Retinal pigment epithelial cell (primary cell): ENCODE data around the gene LILRA5.
"Not testable (repeated sequence)": the region's sequence is repeated elsewhere in the genome, so short reads cannot be mapped to it uniquely, and the experiment has no call there.

Experiments used
- DNase-seq: peaks from one replicate; pipeline ENCODE4 v3.0.0-alpha.2; 2010; ENCODE audit warnings: low read depth
- H3K4me3 ChIP-seq: 2 replicates; pipeline ENCODE4 v1.5.1; 2011; ENCODE audit warnings: mild to moderate bottlenecking, low read length, control low read depth, moderate library complexity
- CTCF ChIP-seq: conservative IDR thresholded peaks from 2 replicates; pipeline ENCODE4 v1.5.1; 2011; ENCODE audit warnings: low read depth, low read length, control low read depth, inconsistent platforms

LILRA5 gene

GRCh38 chr19:54282686-54283470, 30.1 kb downstream of the LILRA5 start:
- no peak overlapping the region for H3K4me3 ChIP-seq
- no peak for DNase-seq
- no peak for TF ChIP-seq CTCF

GRCh38 chr19:54281729-54282075, 31.3 kb downstream of the LILRA5 start:
- not testable (repeated sequence) for H3K4me3 ChIP-seq, DNase-seq

GRCh38 chr19:54281007-54281728, 31.8 kb downstream of the LILRA5 start, which contains the start of gene LILRB2:
Gene LILRB2 (minus strand): TSS chr19:54281110. CDS start chr19:54280496, 614 bp downstream.
- H3K4me3 ChIP-seq = no peak within 1 kb of the TSS
- DNase-seq = no peak
- TF ChIP-seq CTCF = no peak

- H3K4me3 ChIP-seq, DNase-seq: not testable (repeated sequence)
Measured at GRCh38 chr19:54280441-54280840, 32.5 kb downstream of the LILRA5 start.

GRCh38 chr19:54280025-54280424, 32.9 kb downstream of the LILRA5 start:
- DNase-seq, H3K4me3 ChIP-seq: not testable (repeated sequence)

GRCh38 chr19:54279406-54279962, 33.5 kb downstream of the LILRA5 start:
- no peak overlapping the region for H3K4me3 ChIP-seq
- TF ChIP-seq CTCF = no peak
- no peak for DNase-seq

GRCh38 chr19:54278571-54279195, 34.3 kb downstream of the LILRA5 start:
- H3K4me3 ChIP-seq, DNase-seq: not testable (repeated sequence)

GRCh38 chr19:54278056-54278455, 34.9 kb downstream of the LILRA5 start:
- not testable (repeated sequence) for DNase-seq, H3K4me3 ChIP-seq

GRCh38 chr19:54277111-54277615, 35.8 kb downstream of the LILRA5 start:
- H3K4me3 ChIP-seq, DNase-seq: not testable (repeated sequence)

- DNase-seq = no peak
- TF ChIP-seq CTCF = no peak
- no peak overlapping the region for H3K4me3 ChIP-seq
Measured at GRCh38 chr19:54275951-54276350, 37.0 kb downstream of the LILRA5 start.

GRCh38 chr19:54274516-54274915, 38.5 kb downstream of the LILRA5 start:
- not testable (repeated sequence) for H3K4me3 ChIP-seq, DNase-seq
